ENCODE results near the gene MEGF6.

GRCh38 chr1:3481836-3482375 lies 129.4 kb downstream of the MEGF6 start:
- no peak for TF ChIP-seq POLR2A (IDR thresholded peaks at IDR 0.05; ENCODE audit: low read length)
- no peak for TF ChIP-seq GATA1 (IDR thresholded peaks at IDR 0.05; ENCODE audit: low read depth, low read length)

Data from erythroblast (primary cell).